ENCODE measurements around the gene NEFH. TPM values are rescaled to one million over a fixed set of nuclear protein-coding genes. Genes with fewer than 3 reads are reported as not detected.

Gene NEFH
- total RNA-seq, 2 experiments from 2014 or later: 7.5 to 8.6 TPM

- H3K27me3 Mint-ChIP-seq: no peaks in the 10 kb centered on the region
- DNase-seq: no peak
- H3K4me3 Mint-ChIP-seq: no peak overlapping the region
- H3K36me3 Mint-ChIP-seq (ENCODE audit: low read depth): peaks cover 25% of the 10 kb centered on the region
- no peak for ATAC-seq
- CTCF ChIA-PET: interaction anchor here (2.0 kb wide), 1 partner anchor 116 kb away, joined by 4 read pairs; no protein-coding TSS in a partner anchor
- intact Hi-C loops (cut with micrococcal nuclease): no loop called here
- H3K9me3 Mint-ChIP-seq: no peaks in the 10 kb centered on the region
- H3K4me1 Mint-ChIP-seq (ENCODE audit: low read depth): peaks cover 3% of the 10 kb centered on the region
- no peak for TF ChIP-seq CTCF (IDR thresholded peaks at IDR 0.05)
- POLR2A ChIA-PET: interaction anchor here (0.6 kb wide), 1 partner anchor 25 kb away, joined by 3 read pairs; no protein-coding TSS in a partner anchor
- peak overlapping the region; percentile 64 for H3K27ac Mint-ChIP-seq
Observed at GRCh38 chr22:29509815-29510214, 29.8 kb downstream of the NEFH start.

- Mint-ChIP-seq H3K27ac (peak overlapping the region; percentile 19), H3K4me3 (no peak overlapping the region), H3K4me1 (ENCODE audit: low read depth) (peaks cover 3% of the 10 kb centered on the region), H3K9me3 (no peaks in the 10 kb centered on the region), H3K27me3 (no peaks in the 10 kb centered on the region), H3K36me3 (ENCODE audit: low read depth) (peaks cover 25% of the 10 kb centered on the region)
- ChIA-PET CTCF (interaction anchor here (0.9 to 2.6 kb wide), 4 partner anchors 40 to 198 kb away, joined by 3 to 6 read pairs (median 4); no protein-coding TSS in a partner anchor), POLR2A (interaction anchor here (1.4 kb wide), 1 partner anchor 7 kb away, joined by 4 read pairs; no protein-coding TSS in a partner anchor)
- intact Hi-C loops (cut with micrococcal nuclease): no loop called here
- TF ChIP-seq CTCF (IDR thresholded peaks at IDR 0.05): no peak
- DNase-seq: no peak
- no peak for ATAC-seq
Observed at GRCh38 chr22:29510542-29510941, 30.5 kb downstream of the NEFH start.

- Mint-ChIP-seq H3K9me3 (no peaks in the 10 kb centered on the region), H3K4me3 (no peak overlapping the region), H3K27ac (no peak overlapping the region), H3K27me3 (no peaks in the 10 kb centered on the region), H3K4me1 (ENCODE audit: low read depth) (peaks cover 3% of the 10 kb centered on the region), H3K36me3 (ENCODE audit: low read depth) (peaks cover 28% of the 10 kb centered on the region)
- no peak for TF ChIP-seq CTCF (IDR thresholded peaks at IDR 0.05)
- ChIA-PET CTCF (interaction anchor here (0.9 to 2.6 kb wide), 5 partner anchors 27 to 199 kb away, joined by 3 to 6 read pairs (median 4); no protein-coding TSS in a partner anchor), POLR2A (interaction anchor here (1.4 kb wide), 1 partner anchor 8 kb away, joined by 4 read pairs; no protein-coding TSS in a partner anchor)
- DNase-seq (no peak), ATAC-seq (no peak)
- intact Hi-C loops (cut with micrococcal nuclease): no loop called here
Observed at GRCh38 chr22:29511126-29511862, 31.3 kb downstream of the NEFH start.

- CTCF ChIA-PET: interaction anchor here (1.1 to 2.6 kb wide), 2 partner anchors 28 to 41 kb away, joined by 3 to 6 read pairs; no protein-coding TSS in a partner anchor
- DNase-seq: no peak
- Mint-ChIP-seq H3K27me3 (no peaks in the 10 kb centered on the region), H3K4me1 (ENCODE audit: low read depth) (peaks cover 3% of the 10 kb centered on the region), H3K4me3 (no peak overlapping the region), H3K36me3 (ENCODE audit: low read depth) (peaks cover 29% of the 10 kb centered on the region), H3K9me3 (no peaks in the 10 kb centered on the region), H3K27ac (no peak overlapping the region)
- POLR2A ChIA-PET: interaction anchor here (1.4 kb wide), 1 partner anchor 9 kb away, joined by 4 read pairs; no protein-coding TSS in a partner anchor
- no peak for TF ChIP-seq CTCF (IDR thresholded peaks at IDR 0.05)
- ATAC-seq: no peak
- intact Hi-C loops (cut with micrococcal nuclease): no loop called here
Observed at GRCh38 chr22:29512031-29512430, 32.0 kb downstream of the NEFH start.

All from activated CD8-positive, alpha-beta T cell treated with anti-CD3 and anti-CD28 coated beads for 36 hours (primary cell).